HG02852 (cell line): Measurements from ENCODE around the gene LILRB4.
"Not testable (repeated sequence)": the region's sequence is repeated elsewhere in the genome, so short reads cannot be mapped to it uniquely, and the experiment has no call there.

Experiments
- ATAC-seq: cut with Tn5 transposase; IDR thresholded peaks from one replicate; pipeline ENCODE4 v1.9.1; 2021; ENCODE audit warnings: mild to moderate bottlenecking, moderate library complexity; ENCODE audit not compliant: unreplicated experiment

The LILRB4 gene

GRCh38 chr19:54662730-54663129, at the start of gene LILRB4:
Gene LILRB4 (plus strand): TSS chr19:54662985. CDS start chr19:54663034, 49 bp downstream.
- no peak for ATAC-seq

GRCh38 chr19:54614726-54615125, 48.1 kb upstream of the LILRB4 start:
- no peak for ATAC-seq

GRCh38 chr19:54616057-54616456, 46.7 kb upstream of the LILRB4 start:
- ATAC-seq, result no peak

- ATAC-seq, result peak; percentile 84
Observed at GRCh38 chr19:54616821-54617560, 45.8 kb upstream of the LILRB4 start.

- no peak for ATAC-seq
Observed at GRCh38 chr19:54620464-54620863, 42.3 kb upstream of the LILRB4 start.

- no peak for ATAC-seq
Observed at GRCh38 chr19:54622431-54622830, 40.4 kb upstream of the LILRB4 start.

GRCh38 chr19:54624234-54624633, 38.6 kb upstream of the LILRB4 start:
- not testable (repeated sequence) for ATAC-seq

- not testable (repeated sequence) for ATAC-seq
Observed at GRCh38 chr19:54624934-54625730, 37.7 kb upstream of the LILRB4 start.

- no peak for ATAC-seq
Observed at GRCh38 chr19:54626757-54627156, 36.0 kb upstream of the LILRB4 start.

GRCh38 chr19:54627912-54628311, 34.9 kb upstream of the LILRB4 start:
- not testable (repeated sequence) for ATAC-seq

GRCh38 chr19:54630262-54630661, 32.5 kb upstream of the LILRB4 start, which contains the start of gene LILRB1:
Gene LILRB1 (plus strand): TSS chr19:54630484. CDS start chr19:54631074, 590 bp downstream.
- not testable (repeated sequence) for ATAC-seq

GRCh38 chr19:54630782-54631181, 32.0 kb upstream of the LILRB4 start:
- ATAC-seq, result no peak

- not testable (repeated sequence) for ATAC-seq
Observed at GRCh38 chr19:54631489-54632337, 31.1 kb upstream of the LILRB4 start.

- ATAC-seq, result not testable (repeated sequence)
Observed at GRCh38 chr19:54632517-54632916, 30.3 kb upstream of the LILRB4 start.

GRCh38 chr19:54633401-54633800, 29.4 kb upstream of the LILRB4 start:
- ATAC-seq, result no peak

- not testable (repeated sequence) for ATAC-seq
Observed at GRCh38 chr19:54636081-54636480, 26.7 kb upstream of the LILRB4 start.

GRCh38 chr19:54638683-54639082, 24.1 kb upstream of the LILRB4 start:
- no peak for ATAC-seq

GRCh38 chr19:54642953-54643352, 19.8 kb upstream of the LILRB4 start:
- ATAC-seq, result not testable (repeated sequence)

GRCh38 chr19:54643583-54643982, 19.2 kb upstream of the LILRB4 start:
- ATAC-seq, result not testable (repeated sequence)

- no peak for ATAC-seq
Observed at GRCh38 chr19:54644056-54644455, 18.7 kb upstream of the LILRB4 start.

- no peak for ATAC-seq
Observed at GRCh38 chr19:54646331-54646841, 16.4 kb upstream of the LILRB4 start.
